Esophagus muscularis mucosa (tissue), 4 donors: ENCODE data around the gene COL4A6. TPM values are rescaled to one million over a fixed set of nuclear protein-coding genes. Genes with fewer than 3 reads are reported as not detected.
"Not testable (repeated sequence)": the region's sequence is repeated elsewhere in the genome, so short reads cannot be mapped to it uniquely, and the experiment has no call there.

Experiments
- DNase-seq: peaks from one replicate; pipeline ENCODE4 v3.0.0-alpha.2; 2017; ENCODE audit errors: extremely low spot score
- H3K27ac ChIP-seq, 4 donors: fragments of 200-600 bp; sonication (generic); replicated peaks in 1 of 4; 1 replicate in 3 of 4; 2 replicates in 1 of 4; pipeline ENCODE4 v1.5.1; 2016 to 2019; ENCODE audit warnings: mild to moderate bottlenecking in 1 of 4
- H3K27me3 ChIP-seq, 4 donors: fragments of 200-600 bp; sonication (generic); one replicate each; pipeline versions ENCODE4 v1.5.1 to v1.6.0; 2016 to 2019
- H3K36me3 ChIP-seq, 4 donors: fragments of 200-600 bp; sonication (generic); one replicate each; pipeline ENCODE4 v1.5.1; 2016 to 2019
- H3K4me1 ChIP-seq, 4 donors: fragments of 200-600 bp; sonication (generic); one replicate each; pipeline ENCODE4 v1.5.1; 2016 to 2019
- H3K4me3 ChIP-seq, 4 donors: fragments of 200-600 bp; sonication (generic); 1 replicate in 2 of 4; 2 replicates in 2 of 4; pipeline ENCODE4 v1.5.1; 2016 to 2019; ENCODE audit warnings: mild to moderate bottlenecking in 4 of 4, moderate library complexity in 1 of 4
- H3K9me3 ChIP-seq, 4 donors: fragments of 200-600 bp; sonication (generic); 1 replicate in 3 of 4; 2 replicates in 1 of 4; pipeline ENCODE4 v1.5.1; 2016 to 2019
- CTCF ChIP-seq, 3 experiments: fragments of 200-600 bp in 2 of 3; fragments of 450-650 bp in 1 of 3; sonication (generic) in 2 of 3; IDR thresholded peaks; one replicate each; pipeline ENCODE4 v1.5.1; 2017 to 2019; ENCODE audit warnings: antibody characterized with exemption in 3 of 3, mild to moderate bottlenecking in 2 of 3, moderate library complexity in 1 of 3
- EP300 ChIP-seq: sonication (generic); formaldehyde crosslinking; IDR thresholded peaks from one replicate; pipeline ENCODE4 v1.6.1; 2017; ENCODE audit warnings: antibody characterized with exemption
- POLR2A ChIP-seq: fragments of 450-650 bp; IDR thresholded peaks from one replicate; pipeline ENCODE4 v1.6.1; 2017; ENCODE audit warnings: antibody characterized with exemption, moderate library complexity, mild to moderate bottlenecking, low read depth
- POLR2AphosphoS5 ChIP-seq, 2 donors: sonication (generic); formaldehyde crosslinking; IDR thresholded peaks; one replicate each; pipeline ENCODE4 v1.6.1; 2017; ENCODE audit warnings: antibody characterized with exemption in 2 of 2
- WGBS: methylation state at CpG from one replicate; pipeline ENCODE4 v1.1.5; 2018; 5-methylcytosine and 5-hydroxymethylcytosine counted together
- intact Hi-C: fragments of 100-400 bp; cut with DNase I; formaldehyde crosslinking; loops from one replicate; pipeline ENCODE4 v1.15.1; 2023
- total RNA-seq, 4 donors: library from RNA; depleted of rRNA; stranded (reverse); fragments of >200 nt; gene quantifications; one replicate each; pipeline versions ENCODE4 v1.1.0 to v1.2.1, GENCODE V29; 2016

Gene COL4A6
- total RNA-seq, 4 donors from 2014 or later = 126 to 192 (median 164) TPM

- no peak overlapping the region for H3K4me3 ChIP-seq
- DNase-seq = no peak
- no peak for TF ChIP-seq EP300
- TF ChIP-seq POLR2AphosphoS5 (IDR thresholded peaks at IDR 0.05) = no peak
- TF ChIP-seq POLR2A = no peak
- no peak for TF ChIP-seq CTCF (IDR thresholded peaks at IDR 0.05)
- H3K4me1 ChIP-seq = peaks cover 0 to 25% (median 9%) of the 10 kb centered on the region in 4 donors
- H3K9me3 ChIP-seq = no peaks in the 10 kb centered on the region
- 68% methylated on average over 6 of the region's 6 CpGs for WGBS
- H3K27ac ChIP-seq = peak overlapping the region; percentile 24 to 47 (median 38)
- H3K36me3 ChIP-seq = no peaks in the 10 kb centered on the region
- intact Hi-C loops = no loop called here
- peaks cover 0 to 3% (median 0%) of the 10 kb centered on the region in 4 donors for H3K27me3 ChIP-seq
These were observed 41.9 kb downstream of the COL4A6 start for GRCh38 chrX:108396188-108396891.

GRCh38 chrX:108390976-108391717, 47.1 kb downstream of the COL4A6 start:
- DNase-seq, H3K27me3 ChIP-seq, H3K4me1 ChIP-seq, intact Hi-C loops, H3K4me3 ChIP-seq, H3K27ac ChIP-seq, H3K9me3 ChIP-seq, H3K36me3 ChIP-seq: not testable (repeated sequence)
- 52% methylated on average over 6 of the region's 9 CpGs for WGBS

- Histone ChIP-seq H3K36me3 (no peaks in the 10 kb centered on the region), H3K27me3 (no peaks in the 10 kb centered on the region), H3K9me3 (no peaks in the 10 kb centered on the region), H3K27ac (no peak overlapping the region), H3K4me1 (peaks cover 0 to 9% (median 0%) of the 10 kb centered on the region in 4 donors), H3K4me3 (no peak overlapping the region)
- no peak for TF ChIP-seq CTCF (IDR thresholded peaks at IDR 0.05)
- no peak for TF ChIP-seq POLR2A
- TF ChIP-seq EP300 = no peak
- TF ChIP-seq POLR2AphosphoS5 (IDR thresholded peaks at IDR 0.05) = no peak
- 65% methylated on average over 1 of the region's 1 CpG for WGBS
- DNase-seq = no peak
- intact Hi-C loops = no loop called here
These were observed 53.4 kb downstream of the COL4A6 start for GRCh38 chrX:108384783-108385182.

GRCh38 chrX:108380222-108380621, 58.0 kb downstream of the COL4A6 start:
- 63% methylated on average over 2 of the region's 2 CpGs for WGBS
- intact Hi-C loops = no loop called here
- no peak overlapping the region for H3K4me3 ChIP-seq
- no peak for TF ChIP-seq EP300
- TF ChIP-seq POLR2AphosphoS5 (IDR thresholded peaks at IDR 0.05) = no peak
- TF ChIP-seq POLR2A = no peak
- TF ChIP-seq CTCF (IDR thresholded peaks at IDR 0.05) = no peak
- peak overlapping the region in 1 of 4 donors; percentile 10 for H3K27ac ChIP-seq
- H3K4me1 ChIP-seq = peaks cover 0 to 12% (median 0%) of the 10 kb centered on the region in 4 donors
- DNase-seq = no peak
- no peaks in the 10 kb centered on the region for H3K36me3 ChIP-seq
- H3K27me3 ChIP-seq = no peaks in the 10 kb centered on the region
- H3K9me3 ChIP-seq = no peaks in the 10 kb centered on the region

- H3K27ac ChIP-seq, H3K27me3 ChIP-seq, H3K4me3 ChIP-seq, H3K9me3 ChIP-seq, H3K4me1 ChIP-seq, intact Hi-C loops, H3K36me3 ChIP-seq, DNase-seq: not testable (repeated sequence)
- 54% methylated on average over 11 of the region's 11 CpGs for WGBS
These were observed 61.4 kb downstream of the COL4A6 start for GRCh38 chrX:108376821-108377220.

- H3K9me3 ChIP-seq, H3K4me1 ChIP-seq, H3K27me3 ChIP-seq, H3K36me3 ChIP-seq, H3K4me3 ChIP-seq, DNase-seq, H3K27ac ChIP-seq, intact Hi-C loops: not testable (repeated sequence)
- 42% methylated on average over 2 of the region's 2 CpGs for WGBS
These were observed 62.6 kb downstream of the COL4A6 start for GRCh38 chrX:108375591-108375990.
